Testis (tissue), 2 donors: Measurements from ENCODE around the gene MRPL12.

Source experiments
- POLR2A ChIP-seq: fragments of 450-650 bp; IDR thresholded peaks from one replicate; pipeline ENCODE4 v1.6.1; 2017; ENCODE audit warnings: antibody characterized with exemption, mild to moderate bottlenecking, moderate library complexity
- TF ChIP-seq, protein P1 (sequence below), 3 experiments: fragments of 450-650 bp in 2 of 3; fragments of 200-600 bp in 1 of 3; sonication (generic) in 1 of 3; IDR thresholded peaks; one replicate each; pipeline ENCODE4 v1.5.1; 2016 to 2019; ENCODE audit warnings: antibody characterized with exemption in 3 of 3, mild to moderate bottlenecking in 2 of 3, moderate library complexity in 1 of 3

DNA sequence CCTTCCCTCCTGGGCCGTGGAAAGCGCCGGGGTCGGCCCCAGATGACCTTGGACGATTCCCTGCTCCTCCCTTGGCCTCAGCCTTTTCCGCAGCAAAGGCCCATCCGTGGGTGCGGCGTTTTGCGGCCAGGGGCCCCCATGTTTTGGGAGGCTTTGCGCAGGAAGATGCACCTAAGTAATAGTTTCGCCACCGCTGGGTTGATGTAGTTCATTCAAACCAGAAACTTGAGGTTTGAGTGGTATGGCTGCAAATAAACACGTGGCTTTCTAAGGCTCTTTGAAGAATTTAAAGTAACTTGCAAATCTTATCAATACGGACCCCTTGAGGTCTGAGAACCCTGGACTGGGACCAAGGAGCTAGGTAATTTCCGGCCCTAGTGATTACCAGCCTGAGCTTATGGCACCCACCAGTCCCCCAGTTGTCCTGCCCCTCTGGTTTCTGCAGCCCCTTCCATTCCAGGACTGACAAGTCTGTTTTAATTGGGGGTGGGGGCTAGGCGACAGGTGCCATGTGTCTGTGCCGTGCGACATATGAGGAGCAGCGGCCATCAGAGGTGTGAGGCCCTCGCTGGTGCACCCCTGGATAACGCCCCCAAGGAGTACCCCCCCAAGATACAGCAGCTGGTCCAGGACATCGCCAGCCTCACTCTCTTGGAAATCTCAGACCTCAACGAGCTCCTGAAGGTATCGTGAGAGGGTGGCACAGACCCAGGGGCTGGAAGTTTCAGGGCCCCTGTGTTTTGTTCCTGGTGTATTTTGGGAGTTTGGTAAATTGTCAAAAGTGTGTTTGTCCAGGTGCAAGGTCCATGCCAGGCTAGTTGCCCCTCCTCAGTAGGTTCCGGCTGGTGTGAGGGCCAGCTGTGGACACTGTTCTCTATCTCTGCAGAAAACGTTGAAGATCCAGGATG is 834 bp downstream of the MRPL12 start:
- TF ChIP-seq, protein P1, sequence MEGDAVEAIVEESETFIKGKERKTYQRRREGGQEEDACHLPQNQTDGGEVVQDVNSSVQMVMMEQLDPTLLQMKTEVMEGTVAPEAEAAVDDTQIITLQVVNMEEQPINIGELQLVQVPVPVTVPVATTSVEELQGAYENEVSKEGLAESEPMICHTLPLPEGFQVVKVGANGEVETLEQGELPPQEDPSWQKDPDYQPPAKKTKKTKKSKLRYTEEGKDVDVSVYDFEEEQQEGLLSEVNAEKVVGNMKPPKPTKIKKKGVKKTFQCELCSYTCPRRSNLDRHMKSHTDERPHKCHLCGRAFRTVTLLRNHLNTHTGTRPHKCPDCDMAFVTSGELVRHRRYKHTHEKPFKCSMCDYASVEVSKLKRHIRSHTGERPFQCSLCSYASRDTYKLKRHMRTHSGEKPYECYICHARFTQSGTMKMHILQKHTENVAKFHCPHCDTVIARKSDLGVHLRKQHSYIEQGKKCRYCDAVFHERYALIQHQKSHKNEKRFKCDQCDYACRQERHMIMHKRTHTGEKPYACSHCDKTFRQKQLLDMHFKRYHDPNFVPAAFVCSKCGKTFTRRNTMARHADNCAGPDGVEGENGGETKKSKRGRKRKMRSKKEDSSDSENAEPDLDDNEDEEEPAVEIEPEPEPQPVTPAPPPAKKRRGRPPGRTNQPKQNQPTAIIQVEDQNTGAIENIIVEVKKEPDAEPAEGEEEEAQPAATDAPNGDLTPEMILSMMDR (IDR thresholded peaks at IDR 0.05): no peak
- TF ChIP-seq POLR2A: no peak
